Epithelial cell of prostate (primary cell): ENCODE data around the gene CFAP45.
A peak's percentile ranks its signal among the peaks of the same experiment; 100 is the strongest.

Source experiments
- DNase-seq: peaks from one replicate; pipeline ENCODE4 v3.0.0-alpha.2; 2011; ENCODE audit warnings: low read depth, low spot score
- H3K27ac ChIP-seq: fragments of 450-650 bp; 2 replicates; pipeline ENCODE4 v1.5.1; 2017; ENCODE audit warnings: mild to moderate bottlenecking

Gene CFAP45

DNA sequence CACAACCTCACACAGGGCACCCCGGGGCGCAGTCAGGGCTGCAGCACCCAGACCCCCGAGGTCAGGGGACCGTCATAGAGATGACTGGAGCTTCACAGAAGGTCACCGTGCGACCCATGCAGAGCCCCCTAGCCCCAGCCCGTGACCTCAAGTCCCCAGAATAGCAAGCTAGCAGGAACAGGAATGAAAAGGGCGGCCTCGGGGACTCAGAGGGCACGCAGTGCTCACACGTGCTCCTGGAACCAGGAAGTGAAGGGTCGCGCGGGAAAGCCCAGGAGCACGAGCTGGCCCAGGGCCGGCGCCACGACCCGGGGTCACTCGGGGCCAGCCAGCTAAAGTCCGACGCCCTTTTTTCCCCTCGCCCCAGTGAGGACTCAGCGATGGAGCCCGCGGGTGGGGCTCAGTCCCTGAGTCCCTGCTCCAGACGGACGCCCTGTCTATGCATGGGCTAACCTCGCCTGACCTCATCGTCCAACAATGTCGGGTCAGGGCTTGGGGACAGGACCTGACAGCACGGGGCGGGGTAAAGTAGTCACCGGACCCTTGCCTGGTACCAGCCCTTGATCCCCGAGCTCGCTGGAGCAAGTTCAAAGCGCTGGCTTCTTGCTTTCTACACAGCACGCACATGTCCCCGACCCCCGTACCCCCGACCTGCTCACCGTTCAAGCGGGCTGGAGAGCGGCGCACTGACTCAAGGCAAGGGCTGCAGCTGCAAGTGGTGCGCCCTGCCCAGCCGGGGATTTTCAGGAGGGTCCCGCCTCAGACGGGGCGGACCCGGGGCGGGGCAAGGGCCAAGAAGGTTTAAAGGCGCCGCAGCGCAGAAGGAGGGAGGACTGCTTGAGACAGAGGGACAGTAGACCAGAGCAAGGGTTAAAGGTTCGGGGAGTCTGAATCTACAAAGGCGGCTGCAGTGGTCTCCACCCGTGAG, 25.1 kb upstream of the CFAP45 start, which contains the start of gene TAGLN2:
Gene TAGLN2 (minus strand): TSS at position 717 of the 928 bp plus-strand sequence. CDS start 4,998 bp downstream, outside the sequence.
- no peak for DNase-seq
- H3K27ac ChIP-seq, result peak within 1 kb of the TSS; percentile 99

DNA sequence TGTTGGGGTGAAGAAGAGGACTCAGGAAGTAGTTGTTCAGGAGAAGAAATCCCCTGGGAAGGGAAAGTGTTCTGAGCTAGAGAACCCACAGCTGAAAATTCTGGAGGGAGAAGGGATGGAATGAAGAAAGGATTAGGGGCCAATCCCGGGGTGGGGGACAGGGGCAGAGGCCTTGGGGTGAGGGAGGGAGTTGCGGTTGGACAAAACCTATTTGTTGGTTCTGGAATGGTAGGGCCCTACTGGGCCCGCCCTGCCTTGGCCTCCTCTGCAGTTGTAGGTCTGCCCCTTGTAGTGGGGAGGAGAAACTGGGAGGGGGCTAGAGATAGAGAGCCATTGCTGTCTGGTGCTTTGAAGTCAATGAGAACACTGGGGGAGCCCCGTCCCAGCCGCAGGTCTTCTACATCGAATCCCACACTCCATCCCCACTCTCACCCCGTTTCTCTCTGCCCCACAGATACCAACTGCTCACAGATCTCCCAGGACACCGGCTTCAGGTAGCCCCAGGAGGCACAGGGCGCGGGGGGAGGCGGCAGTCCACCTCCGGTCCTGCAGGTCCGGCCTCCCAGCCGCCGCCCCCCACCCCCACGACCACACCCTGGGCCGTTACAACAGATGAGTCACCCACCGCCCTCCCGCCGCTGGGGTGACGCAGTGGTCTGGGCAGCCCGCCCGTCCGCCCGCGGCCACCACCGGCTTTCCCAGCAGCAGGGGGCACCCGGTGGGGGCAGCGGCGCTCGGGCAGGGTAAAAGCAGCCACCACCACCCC, 24.2 kb upstream of the CFAP45 start:
- DNase-seq, result no peak
- peak overlapping the region; percentile 99 for H3K27ac ChIP-seq

DNA sequence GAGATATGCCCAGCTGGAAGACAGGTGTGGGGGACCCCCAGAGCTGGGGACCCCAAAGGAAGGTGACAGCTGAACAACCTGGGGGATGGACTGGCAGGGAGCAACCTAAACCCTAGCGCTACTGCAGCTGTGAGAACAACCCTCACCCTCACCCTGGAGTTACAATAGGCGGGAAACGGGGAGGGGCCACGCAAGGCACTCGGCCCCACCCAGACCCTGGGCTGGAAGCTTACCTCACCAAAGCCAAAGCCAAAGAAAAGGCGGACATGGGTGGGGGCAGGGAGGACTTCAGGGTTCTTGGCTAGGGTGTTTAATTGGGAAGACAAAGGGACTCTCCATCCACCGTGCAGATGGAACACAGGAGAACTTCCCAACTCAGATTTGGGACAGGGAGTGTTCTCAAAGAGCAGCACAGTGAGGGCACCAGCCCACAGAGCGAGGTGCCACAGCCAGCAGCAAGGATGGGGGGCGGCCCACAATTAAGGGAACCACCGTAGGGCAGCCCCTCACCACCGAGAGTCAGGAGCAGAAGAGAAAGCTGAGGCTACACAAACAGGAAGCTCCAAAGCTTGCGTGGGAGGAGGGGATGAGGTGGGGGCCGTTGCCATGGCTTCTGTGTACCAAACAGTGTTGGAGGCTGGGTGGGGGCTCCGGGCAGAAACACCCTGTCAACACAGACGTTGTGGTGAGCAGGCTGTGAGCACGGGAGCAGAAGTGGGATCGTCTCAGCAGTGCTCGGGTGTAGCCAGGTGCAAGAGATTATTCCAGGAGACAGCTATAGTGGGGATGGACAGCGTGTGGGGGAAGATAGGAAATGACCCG, 23.4 kb upstream of the CFAP45 start:
- no peak for DNase-seq
- H3K27ac ChIP-seq, result peak overlapping the region; percentile 99

DNA sequence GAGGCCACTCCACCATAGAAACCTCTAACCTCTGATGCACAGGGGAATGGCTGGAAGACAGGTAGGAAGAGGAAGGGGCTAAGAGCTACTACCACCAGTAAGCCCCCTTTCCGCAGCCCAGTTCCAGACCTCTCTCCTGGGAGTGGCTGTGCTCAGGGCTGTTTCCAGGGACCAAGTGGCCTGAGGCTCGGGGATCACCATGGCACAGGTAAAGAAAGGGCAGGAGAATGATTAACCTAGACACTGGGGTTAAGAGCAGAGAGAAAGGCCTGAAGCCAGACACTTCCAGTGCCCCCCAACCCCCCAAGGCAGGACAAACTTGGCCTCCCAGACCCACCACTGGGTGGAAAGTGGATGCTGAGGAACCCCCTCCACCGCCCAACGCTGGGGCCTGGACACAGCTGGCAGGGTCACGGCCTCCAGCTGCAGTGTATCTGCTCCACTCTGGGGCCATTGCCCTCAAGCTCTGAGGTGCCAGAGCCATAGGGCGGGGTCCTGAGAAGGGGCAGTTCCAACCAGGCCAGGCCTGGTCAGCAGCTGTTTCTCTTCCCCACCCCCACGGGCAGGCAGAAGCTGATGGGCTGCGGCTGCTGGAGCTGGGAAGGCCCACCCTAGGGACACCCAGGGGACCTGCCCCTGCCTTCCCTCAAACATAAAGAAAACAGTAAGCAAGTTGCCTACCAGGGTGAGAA, 22.7 kb upstream of the CFAP45 start:
- DNase-seq, result no peak
- peak overlapping the region; percentile 99 for H3K27ac ChIP-seq

DNA sequence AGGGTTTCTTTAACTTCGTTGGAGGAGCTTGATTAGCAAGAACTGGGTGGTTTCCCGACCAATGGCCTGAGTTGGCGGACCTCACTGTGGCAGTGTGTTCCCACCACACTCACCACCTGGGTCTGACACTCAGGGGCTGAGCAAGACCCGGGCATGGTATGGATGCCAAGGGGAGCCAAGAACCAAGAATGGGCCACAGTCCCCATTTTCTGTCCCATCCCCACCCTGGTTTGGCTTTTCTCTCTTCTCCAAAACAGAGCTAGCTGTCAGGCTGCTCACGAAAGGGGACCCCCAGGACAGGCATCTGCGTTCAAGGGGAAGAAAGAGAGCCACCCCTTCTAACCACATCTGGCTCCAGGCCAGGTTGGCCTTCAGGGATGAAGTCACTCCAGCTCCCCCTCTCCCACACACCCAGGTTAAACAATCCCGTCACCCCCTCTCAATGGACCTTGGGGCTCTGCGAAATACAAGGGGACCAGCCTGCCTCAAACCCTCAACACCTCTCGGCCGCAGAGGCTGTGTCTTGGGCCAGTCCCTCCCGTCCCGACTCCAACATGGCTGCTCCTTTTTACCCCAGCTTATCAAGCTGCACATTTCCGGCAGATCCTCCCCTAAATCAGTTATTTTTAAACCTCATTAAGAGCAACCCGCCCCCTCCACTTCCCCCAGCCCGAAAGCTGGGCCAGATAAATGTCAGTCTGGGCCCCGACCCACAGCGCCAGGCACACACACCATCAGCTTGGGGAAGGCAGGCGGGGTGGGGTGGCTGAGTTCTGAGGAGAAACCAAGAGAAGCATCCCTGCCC, 21.9 kb upstream of the CFAP45 start:
- DNase-seq, result no peak
- peak overlapping the region; percentile 99 for H3K27ac ChIP-seq

DNA sequence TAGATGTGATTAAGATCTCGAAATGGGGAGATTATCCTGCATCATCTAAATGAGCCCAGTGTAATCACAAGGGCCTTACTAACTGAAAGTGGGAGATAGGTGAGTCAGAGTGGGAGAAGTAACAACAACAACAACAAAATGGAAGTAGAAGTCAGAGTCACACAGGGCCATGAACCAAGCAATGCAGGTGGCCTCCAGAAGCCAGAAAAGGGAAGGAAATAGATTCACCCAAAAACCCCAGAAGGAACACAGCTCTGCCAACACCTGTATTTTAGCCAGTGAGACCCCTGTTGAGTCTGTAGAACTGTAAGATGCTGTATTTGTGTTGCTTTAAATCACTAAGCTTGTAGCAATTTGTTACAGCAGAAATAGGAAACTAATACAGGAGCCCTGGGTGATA, 21.3 kb upstream of the CFAP45 start:
- no peak for DNase-seq
- H3K27ac ChIP-seq, result no peak overlapping the region

DNA sequence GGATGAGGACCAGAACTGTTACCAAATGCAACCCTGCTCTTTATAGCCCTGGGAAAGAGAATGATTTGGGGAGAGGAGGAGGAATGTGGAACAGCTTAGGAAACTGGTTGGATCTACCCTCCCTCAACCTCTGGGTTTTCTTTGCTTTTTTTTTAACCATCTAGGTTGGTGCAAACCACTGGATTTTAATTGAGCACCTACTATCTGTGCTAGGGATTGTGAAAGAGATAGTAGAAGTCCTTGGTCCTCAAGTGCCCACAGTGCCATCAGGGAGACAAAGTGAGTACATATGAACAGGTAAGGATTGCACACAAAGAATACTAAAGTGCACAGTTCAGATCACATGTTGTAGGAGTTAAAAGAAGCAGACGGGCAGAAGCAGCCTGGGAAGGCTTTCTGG, 20.7 kb upstream of the CFAP45 start:
- H3K27ac ChIP-seq, result no peak overlapping the region
- no peak for DNase-seq

DNA sequence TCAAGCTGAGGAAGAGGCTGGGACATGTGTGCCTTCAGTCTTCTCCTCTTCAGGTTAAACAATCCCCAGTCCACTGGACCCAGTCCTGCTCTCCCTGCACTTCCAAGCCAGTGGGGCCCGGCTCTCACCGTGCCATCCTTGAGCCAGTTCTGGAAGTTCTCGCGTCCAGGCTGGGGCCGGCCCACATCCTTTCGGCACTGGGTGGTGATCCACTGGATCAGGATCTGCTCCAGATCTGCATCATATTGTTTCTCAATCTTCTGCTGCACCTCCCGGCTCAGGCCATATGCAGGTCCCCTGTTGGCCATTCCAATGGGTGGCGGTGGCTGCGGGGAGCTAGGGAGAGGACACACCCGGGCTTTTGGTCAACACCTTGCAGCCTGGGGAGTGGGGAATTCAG, 20.2 kb upstream of the CFAP45 start:
- H3K27ac ChIP-seq, result no peak overlapping the region
- no peak for DNase-seq

DNA sequence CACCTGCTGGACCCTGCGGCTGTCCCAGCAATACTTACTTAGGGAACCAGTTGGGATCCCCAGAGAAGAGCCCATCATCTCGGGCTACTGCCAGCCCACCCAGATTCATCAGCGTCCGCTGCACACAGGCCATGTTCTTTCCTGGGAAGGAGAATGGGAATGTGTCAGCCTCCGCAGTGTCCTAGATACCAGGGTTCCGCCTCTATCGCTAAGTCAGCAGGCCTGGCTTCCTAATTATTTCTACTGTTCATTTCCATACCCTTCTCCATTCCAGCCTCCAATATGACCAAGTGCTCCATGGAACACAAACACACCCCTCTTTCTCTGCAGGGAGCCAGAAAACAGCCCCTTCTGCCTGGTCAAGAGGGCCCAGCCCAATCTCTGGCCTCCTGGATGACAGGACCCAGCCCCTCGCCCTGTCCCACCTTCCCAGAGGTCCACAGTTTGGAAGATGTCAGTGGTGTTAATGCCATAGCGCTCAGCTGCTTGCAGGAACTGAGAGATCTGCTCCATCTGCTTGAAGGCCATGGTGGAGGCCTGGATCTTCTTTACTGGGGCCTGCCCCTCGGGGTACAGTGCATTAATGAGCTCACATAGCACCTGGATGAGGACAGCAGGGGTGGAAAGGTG, 19.4 kb upstream of the CFAP45 start:
- no peak overlapping the region for H3K27ac ChIP-seq
- no peak for DNase-seq

DNA sequence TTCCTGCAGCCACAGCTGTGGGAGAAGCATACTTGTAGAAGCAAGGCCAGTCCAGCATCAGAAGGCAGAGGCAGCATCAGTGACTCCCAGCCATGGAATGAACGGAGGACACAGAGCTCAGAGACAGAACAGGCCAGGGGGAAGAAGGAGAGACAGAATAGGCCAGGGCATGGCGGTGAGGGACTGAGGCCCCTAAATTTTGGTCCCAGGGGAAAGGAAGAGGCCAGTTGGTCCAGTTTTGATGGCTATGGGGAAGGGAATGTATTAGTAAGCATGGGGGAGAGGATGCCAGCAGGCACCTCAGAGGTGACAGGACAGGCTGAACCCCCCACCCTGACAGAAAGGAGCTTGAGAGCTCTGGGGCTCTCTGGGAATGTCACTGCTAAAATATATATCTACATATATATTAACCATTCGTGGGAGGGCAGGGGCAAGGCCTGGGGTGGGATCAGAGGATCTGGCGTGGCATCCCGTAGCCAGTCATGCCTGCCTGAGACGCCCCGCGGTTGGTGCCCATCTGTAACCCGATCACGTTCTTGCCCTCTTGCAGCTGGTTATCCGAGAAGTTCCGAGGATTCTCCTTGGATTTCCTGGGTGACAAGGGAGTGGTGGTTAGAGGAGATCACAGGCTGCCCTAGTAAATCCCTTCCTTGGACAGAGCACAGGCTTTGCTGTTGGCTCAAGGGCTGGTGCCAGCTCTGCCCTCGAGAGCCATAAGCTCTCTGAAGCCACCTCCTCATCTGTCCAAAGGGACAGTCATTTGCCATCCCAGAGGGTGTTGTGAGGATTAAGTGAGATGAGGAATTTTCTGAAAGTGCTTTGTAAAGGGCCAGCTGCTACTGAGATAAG, 18.6 kb upstream of the CFAP45 start:
- DNase-seq, result no peak
- H3K27ac ChIP-seq, result peak overlapping the region; percentile 66

DNA sequence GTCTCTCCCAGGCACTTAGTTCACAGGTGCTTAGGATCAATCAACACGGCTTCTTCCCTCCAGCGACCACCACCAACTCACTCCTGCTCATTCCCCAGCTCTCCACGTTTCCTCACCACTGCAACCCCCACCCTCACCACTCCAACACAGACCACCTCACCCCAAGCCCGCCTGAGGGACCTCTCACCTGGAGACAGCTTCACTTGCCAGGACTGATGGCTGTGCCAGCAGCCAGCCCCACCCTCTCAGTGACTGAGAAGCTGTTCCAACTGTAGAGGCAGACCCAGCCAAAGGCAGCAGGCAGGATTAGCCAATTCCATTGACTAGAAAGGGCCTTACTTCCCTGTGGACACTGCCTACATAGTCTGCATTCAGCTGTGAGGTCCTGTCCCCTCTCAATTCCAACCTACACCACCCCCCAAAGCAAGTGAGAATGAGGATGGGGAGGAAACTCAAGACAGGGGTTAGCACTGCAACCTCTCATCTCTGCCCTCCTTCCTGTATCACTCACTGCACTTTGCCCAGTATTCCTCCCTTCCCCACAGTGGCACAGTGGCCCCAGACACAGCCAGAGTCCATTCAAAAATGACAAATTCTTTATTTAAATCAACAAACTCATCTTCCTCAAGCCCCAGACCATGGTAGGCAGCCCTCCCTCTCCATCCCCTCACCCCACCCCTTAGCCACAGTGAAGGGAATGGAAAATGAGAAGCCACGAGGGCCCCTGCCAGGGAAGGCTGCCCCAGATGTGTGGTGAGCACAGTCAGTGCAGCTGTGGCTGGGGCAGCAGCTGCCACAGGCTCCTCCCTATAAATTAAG, 17.8 kb upstream of the CFAP45 start:
- no peak for DNase-seq
- peak overlapping the region; percentile 66 for H3K27ac ChIP-seq

DNA sequence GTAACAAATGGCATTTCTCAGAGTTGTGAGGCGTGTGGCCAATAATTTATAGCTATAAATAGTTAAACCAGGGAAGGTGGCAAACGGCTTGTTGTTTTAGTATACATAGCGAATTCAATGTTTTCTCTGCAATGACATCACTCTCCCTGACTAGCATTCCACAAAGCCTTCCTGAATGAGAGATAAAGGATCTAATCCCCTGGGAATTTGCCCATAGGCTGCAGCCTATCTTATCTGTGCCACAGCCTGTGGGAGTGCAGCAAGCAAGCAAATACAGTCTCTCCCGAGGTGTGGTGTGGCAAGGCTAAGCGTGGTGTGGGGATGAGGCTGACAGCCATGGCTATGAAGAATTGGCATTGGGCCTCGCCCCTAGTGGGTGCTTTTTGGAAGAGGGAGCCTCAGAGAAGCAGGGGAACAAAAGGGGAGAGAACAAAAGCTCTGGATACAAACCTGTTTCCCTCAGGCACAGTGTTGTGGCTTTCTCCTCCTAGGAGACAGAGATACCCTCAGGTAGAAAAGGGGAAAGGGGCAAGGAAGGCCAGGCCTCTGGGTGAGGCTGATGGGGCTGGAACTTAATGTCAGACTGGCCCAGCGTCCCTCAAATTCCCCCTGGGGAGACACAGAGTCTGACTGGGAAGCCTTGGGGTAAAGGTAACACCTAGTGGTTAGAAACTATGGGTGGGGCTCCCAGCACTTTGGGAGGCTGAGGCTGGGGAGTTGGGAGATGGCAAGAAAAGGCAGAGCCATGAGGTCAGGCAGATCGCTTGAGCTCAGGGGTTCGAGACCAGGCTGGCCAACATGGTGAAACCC, 16.5 kb upstream of the CFAP45 start:
- peak overlapping the region; percentile 66 for H3K27ac ChIP-seq
- DNase-seq, result no peak

DNA sequence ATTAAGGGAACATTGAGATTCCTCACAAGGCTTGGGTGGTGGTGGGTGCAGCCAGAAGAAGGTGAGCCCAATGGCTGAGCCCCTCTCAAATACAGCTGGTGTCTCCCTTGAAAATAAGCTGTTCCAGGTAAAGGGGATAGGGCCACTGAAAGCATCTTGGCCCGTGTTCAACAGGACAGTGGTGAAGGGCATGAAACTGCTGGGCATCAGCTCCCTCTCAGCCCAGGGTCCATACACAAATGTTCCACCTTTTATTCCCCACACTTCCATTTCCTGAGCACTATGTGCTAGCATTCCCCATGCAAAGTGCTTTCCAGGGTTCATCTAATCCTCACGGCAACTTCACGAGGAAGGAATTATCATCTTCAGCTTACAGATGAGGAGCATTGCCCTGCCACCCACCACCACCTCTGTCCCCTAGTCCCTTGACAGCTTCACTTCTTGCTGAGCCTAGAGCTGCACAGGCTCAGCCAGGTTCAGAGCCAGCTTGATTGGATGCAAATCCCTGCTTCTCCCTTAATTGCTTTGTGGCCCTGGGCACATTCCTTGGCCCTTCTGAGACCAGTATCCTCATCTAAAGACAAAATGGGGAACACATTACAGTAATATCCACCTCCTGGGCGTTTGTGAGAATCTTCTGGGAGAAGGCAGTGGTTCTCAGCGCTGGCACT, 15.7 kb upstream of the CFAP45 start:
- DNase-seq, result no peak
- H3K27ac ChIP-seq, result peak overlapping the region; percentile 66

DNA sequence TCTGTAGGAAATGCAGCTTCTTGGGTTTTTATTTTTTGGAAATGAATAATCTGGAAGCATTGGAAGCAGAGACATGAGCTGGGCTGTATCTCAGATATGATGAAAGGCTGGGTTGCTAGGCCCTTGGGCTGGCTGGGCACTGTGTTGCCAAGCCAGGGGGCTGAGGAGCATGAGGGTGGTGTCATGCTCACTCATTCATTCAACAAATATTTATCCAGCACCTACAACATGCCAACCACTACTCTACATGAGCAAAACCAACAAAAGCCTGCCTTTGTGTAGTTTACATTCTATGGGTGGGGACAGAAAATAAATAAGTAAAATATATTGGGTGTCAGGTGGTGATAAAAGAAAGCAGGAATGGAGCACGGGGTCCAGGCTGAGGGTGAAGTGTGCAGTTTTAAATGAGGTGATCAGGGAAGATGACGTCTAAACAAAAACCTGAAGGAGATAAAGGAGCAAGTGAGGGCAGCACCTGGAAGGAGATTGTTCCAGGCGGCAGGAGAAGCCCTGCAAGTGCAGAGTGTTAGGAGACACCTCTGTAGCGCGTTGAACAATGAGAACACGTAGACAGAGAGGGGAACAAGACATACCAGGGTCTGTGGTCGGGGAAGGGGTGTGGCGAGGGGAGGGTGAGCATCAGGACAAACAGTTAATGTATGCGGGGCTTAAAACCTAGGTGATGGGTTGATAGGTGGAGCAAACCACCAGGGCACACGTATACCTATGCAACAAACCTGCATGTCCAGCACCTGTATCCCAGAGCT, 14.5 kb upstream of the CFAP45 start:
- no peak for DNase-seq
- peak overlapping the region; percentile 46 for H3K27ac ChIP-seq
